ENCODE measurements around the gene KLHDC9. TPM values are rescaled to one million over a fixed set of nuclear protein-coding genes. Genes with fewer than 3 reads are reported as not detected.

The KLHDC9 gene
- total and polyA plus RNA-seq, 2 donors from 2014 or later: 21.9 to 32.2 TPM

DNA sequence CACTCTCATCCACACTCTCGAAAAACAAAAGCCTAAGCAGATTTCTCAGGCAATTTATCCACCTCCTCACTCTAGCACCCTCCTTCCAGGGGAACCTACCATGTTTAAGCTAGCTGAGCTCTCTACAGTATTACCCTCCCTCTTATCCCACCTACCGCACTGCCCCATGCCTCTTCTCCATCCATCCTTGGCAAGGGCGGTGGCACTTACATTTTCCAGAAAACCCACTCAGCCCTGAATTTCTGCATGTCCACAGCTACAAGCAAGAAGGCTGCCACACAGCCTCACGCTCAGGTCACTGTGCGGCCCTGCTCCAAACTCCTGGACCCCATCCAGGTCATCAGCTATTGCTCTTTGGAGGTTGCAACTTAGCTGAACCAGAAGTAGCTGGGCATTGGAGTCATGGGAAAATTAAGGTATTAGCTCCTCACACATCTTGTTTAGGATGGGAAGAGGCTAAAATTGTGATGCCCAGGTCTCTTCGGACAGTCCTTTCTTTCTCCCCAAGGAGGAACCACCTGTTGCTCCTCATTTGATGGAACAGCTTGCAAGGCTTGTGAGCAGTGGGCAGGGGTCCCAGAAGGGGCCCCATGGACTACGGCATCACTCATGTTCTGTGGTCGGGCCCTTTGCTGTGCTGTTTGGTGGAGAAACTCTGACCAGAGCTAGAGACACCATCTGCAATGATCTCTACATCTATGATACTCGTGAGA, 1.1 kb downstream of the KLHDC9 start:
- Histone ChIP-seq H3K9me3 (ENCODE audit: control insufficient read depth in 2 of 3, insufficient read depth in 1 of 3, low read length in 3 of 3) (no peaks in the 10 kb centered on the region), H3K4me1 (ENCODE audit: control insufficient read depth in 2 of 3, insufficient read depth in 2 of 3, low read depth in 1 of 3, low read length in 3 of 3) (peaks cover 0 to 4% (median 2%) of the 10 kb centered on the region in 3 donors), H3K4me3 (ENCODE audit: low read length in 3 of 3) (peak overlapping the region; percentile 0 to 84 (median 19)), H3K27me3 (ENCODE audit: control insufficient read depth, insufficient read depth, low read length) (no peaks in the 10 kb centered on the region), H3K36me3 (ENCODE audit: control insufficient read depth in 2 of 3, insufficient read depth in 3 of 3, low read length in 3 of 3) (peaks cover 0 to 11% (median 6%) of the 10 kb centered on the region in 3 donors), H3K9ac (ENCODE audit: low read length in 3 of 3) (peak overlapping the region in 1 of 3 donors; percentile 80), H3K27ac (ENCODE audit: low read depth in 2 of 2, low read length in 2 of 2) (no peak overlapping the region)
- intact Hi-C loops (cut with DNase I): no loop called here
- DNase-seq: peak in 3 of 5 donors; percentile 10 to 28 (median 21)
- no peak for FAIRE-seq
- TF ChIP-seq, protein P1, sequence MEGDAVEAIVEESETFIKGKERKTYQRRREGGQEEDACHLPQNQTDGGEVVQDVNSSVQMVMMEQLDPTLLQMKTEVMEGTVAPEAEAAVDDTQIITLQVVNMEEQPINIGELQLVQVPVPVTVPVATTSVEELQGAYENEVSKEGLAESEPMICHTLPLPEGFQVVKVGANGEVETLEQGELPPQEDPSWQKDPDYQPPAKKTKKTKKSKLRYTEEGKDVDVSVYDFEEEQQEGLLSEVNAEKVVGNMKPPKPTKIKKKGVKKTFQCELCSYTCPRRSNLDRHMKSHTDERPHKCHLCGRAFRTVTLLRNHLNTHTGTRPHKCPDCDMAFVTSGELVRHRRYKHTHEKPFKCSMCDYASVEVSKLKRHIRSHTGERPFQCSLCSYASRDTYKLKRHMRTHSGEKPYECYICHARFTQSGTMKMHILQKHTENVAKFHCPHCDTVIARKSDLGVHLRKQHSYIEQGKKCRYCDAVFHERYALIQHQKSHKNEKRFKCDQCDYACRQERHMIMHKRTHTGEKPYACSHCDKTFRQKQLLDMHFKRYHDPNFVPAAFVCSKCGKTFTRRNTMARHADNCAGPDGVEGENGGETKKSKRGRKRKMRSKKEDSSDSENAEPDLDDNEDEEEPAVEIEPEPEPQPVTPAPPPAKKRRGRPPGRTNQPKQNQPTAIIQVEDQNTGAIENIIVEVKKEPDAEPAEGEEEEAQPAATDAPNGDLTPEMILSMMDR (IDR thresholded peaks at IDR 0.05; ENCODE audit: borderline replicate concordance, extremely low read depth, insufficient read depth): no peak

DNA sequence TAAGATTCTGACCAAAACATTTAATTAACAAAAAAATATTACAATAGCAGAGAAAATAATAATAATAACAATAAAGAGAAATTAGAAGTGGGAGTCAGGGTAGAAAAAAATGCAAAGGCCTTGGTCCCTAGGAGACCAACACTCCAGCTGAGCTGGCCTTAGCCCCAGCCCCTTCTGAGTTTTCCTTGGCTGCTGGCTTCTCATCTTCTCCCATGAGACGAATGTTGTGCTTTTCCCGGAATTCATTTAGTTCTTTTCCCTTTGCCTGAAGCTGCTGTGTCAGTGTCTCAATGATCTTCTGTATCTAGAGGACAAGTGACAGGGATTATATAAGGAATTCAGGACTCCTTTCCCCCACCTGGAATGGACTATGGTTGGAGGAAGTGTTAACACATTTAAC, 2.4 kb downstream of the KLHDC9 start:
- Histone ChIP-seq H3K9me3 (ENCODE audit: control insufficient read depth in 2 of 3, insufficient read depth in 1 of 3, low read length in 3 of 3) (no peaks in the 10 kb centered on the region), H3K4me3 (ENCODE audit: low read length in 3 of 3) (no peak overlapping the region), H3K9ac (ENCODE audit: low read length in 3 of 3) (no peak overlapping the region), H3K36me3 (ENCODE audit: control insufficient read depth in 2 of 3, insufficient read depth in 3 of 3, low read length in 3 of 3) (peaks cover 0 to 11% (median 6%) of the 10 kb centered on the region in 3 donors), H3K4me1 (ENCODE audit: control insufficient read depth in 2 of 3, insufficient read depth in 2 of 3, low read depth in 1 of 3, low read length in 3 of 3) (peaks cover 0 to 4% (median 2%) of the 10 kb centered on the region in 3 donors), H3K27ac (ENCODE audit: low read depth in 2 of 2, low read length in 2 of 2) (no peak overlapping the region), H3K27me3 (ENCODE audit: control insufficient read depth, insufficient read depth, low read length) (no peaks in the 10 kb centered on the region)
- no peak for DNase-seq
- no peak for FAIRE-seq
- TF ChIP-seq, protein P1 (IDR thresholded peaks at IDR 0.05; ENCODE audit: borderline replicate concordance, extremely low read depth, insufficient read depth): no peak
- intact Hi-C loops (cut with DNase I): no loop called here

DNA sequence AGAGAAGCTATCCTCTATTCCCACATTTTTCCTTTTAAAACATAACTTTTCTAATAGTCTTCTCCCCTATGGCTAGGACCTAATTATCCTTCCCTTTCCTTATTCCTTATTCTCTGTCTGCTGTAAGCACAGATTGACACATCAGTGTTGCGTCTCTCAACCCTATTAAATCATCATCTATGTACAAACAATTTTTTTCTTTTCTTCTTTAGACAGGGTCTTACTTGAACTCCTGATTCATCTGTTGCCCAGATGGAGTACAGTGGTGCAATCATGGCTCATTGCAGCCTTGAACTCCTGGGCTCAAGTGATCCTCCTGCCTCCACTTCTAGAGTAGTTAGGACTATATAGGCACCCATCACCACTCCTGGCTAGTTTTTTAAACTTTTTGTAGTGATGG, 8.3 kb downstream of the KLHDC9 start:
- intact Hi-C loops (cut with DNase I): no loop called here
- Histone ChIP-seq H3K4me3 (ENCODE audit: low read length in 3 of 3) (no peak overlapping the region), H3K9me3 (ENCODE audit: control insufficient read depth in 2 of 3, insufficient read depth in 1 of 3, low read length in 3 of 3) (no peaks in the 10 kb centered on the region), H3K27ac (ENCODE audit: low read depth in 2 of 2, low read length in 2 of 2) (no peak overlapping the region), H3K9ac (ENCODE audit: low read length in 3 of 3) (no peak overlapping the region), H3K4me1 (ENCODE audit: control insufficient read depth in 2 of 3, insufficient read depth in 2 of 3, low read depth in 1 of 3, low read length in 3 of 3) (no peaks in the 10 kb centered on the region), H3K36me3 (ENCODE audit: control insufficient read depth in 2 of 3, insufficient read depth in 3 of 3, low read length in 3 of 3) (peaks cover 0 to 9% (median 5%) of the 10 kb centered on the region in 3 donors), H3K27me3 (ENCODE audit: control insufficient read depth, insufficient read depth, low read length) (no peaks in the 10 kb centered on the region)
- FAIRE-seq (no peak), DNase-seq (no peak)
- TF ChIP-seq, protein P1 (IDR thresholded peaks at IDR 0.05; ENCODE audit: borderline replicate concordance, extremely low read depth, insufficient read depth): no peak
